HFF-Myc (cell line): Measurements from ENCODE around the gene CSTPP1.
A peak's percentile ranks its signal among the peaks of the same experiment; 100 is the strongest.

Experiments
- DNase-seq: peaks from one replicate; pipeline ENCODE4 v3.0.0-alpha.2; 2011; ENCODE audit warnings: low read depth; ENCODE audit errors: extremely low read depth
- H3K4me3 ChIP-seq: replicated peaks from 2 replicates; pipeline ENCODE4 v1.5.1; 2011; ENCODE audit warnings: low read depth, mild to moderate bottlenecking, control low read depth, low read length
- TF ChIP-seq, protein P1 (sequence below): IDR thresholded peaks from 2 replicates; pipeline ENCODE4 v1.5.1; 2012; ENCODE audit warnings: mild to moderate bottlenecking, low read depth, low read length, control low read depth; ENCODE audit errors: missing control alignments

CSTPP1 gene

DNA sequence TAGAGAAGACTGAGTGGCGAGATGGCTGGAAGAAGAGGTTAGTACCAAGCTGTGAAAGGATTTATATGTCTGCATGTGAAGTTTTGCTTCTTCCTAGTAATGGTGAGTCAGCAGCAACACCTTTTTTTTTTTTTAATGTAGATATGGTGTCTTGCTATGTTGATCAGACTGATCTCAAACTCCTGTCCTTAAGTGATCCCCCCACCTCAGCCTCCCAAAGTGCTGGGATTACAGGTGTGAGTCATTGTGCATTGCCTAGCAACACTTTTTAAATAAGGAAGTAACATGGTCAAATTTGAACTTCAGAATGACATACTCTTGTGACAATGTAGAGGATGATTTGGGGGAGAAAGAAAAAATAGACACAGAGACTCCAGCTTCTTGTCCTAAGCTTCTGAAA lies 6.5 kb upstream of the CSTPP1 start:
- DNase-seq = no peak
- H3K4me3 ChIP-seq = no peak overlapping the region
- TF ChIP-seq, protein P1, sequence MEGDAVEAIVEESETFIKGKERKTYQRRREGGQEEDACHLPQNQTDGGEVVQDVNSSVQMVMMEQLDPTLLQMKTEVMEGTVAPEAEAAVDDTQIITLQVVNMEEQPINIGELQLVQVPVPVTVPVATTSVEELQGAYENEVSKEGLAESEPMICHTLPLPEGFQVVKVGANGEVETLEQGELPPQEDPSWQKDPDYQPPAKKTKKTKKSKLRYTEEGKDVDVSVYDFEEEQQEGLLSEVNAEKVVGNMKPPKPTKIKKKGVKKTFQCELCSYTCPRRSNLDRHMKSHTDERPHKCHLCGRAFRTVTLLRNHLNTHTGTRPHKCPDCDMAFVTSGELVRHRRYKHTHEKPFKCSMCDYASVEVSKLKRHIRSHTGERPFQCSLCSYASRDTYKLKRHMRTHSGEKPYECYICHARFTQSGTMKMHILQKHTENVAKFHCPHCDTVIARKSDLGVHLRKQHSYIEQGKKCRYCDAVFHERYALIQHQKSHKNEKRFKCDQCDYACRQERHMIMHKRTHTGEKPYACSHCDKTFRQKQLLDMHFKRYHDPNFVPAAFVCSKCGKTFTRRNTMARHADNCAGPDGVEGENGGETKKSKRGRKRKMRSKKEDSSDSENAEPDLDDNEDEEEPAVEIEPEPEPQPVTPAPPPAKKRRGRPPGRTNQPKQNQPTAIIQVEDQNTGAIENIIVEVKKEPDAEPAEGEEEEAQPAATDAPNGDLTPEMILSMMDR = no peak

DNA sequence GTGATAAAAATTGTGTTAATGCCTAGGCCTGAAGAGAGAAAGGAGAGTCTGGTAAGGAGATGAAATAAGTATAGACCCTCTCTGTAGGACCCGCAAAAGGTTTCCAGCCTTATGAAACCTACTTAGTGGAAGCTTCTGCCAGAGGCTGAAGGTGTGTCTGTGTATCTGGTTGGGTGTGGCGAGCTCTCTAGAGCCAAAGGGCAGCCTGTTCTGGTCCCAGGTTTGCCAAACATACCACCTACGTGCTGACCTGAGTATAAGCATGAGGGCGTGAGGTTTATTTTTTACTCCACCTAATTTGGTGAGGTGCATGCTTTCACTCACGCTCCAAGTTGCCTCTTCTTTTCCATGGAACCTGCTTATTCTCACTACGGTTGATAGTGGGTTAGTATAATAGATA lies 5.6 kb downstream of the CSTPP1 start:
- TF ChIP-seq, protein P1 = no peak
- no peak overlapping the region for H3K4me3 ChIP-seq
- no peak for DNase-seq

DNA sequence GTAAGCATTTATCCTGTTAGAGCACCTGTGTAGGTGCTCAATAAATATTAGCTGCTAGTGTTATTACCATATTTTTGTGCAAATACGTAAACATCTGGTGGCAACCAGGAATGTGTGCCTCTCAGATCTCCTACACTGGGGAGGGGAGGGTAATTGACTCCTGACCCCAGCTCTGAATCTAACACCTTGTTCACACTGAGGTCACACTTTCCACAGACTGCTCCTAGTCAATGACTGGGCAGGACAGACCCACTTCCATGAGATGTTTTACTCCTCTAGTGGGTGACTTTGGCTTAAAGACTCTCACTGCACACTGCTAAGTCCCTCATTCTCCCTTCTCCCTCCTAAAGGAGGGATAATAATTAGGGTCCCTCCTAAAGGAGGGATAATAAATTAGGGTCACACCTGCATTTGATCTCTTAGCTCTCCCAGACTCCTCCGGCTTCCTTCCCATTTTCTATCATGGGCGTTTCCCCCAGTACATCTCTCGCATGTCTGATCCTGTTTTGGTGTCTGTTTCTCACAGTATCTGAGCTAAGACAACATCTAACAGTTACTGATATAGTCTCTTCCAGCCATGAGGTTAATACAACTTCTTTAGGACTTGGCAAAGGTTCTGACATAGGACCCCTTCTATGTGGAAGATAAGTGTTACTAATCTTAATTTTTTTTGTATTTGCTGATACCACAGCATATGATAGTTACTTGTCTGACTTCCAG lies 8.0 kb downstream of the CSTPP1 start:
- no peak overlapping the region for H3K4me3 ChIP-seq
- DNase-seq = no peak
- TF ChIP-seq, protein P1 = no peak

DNA sequence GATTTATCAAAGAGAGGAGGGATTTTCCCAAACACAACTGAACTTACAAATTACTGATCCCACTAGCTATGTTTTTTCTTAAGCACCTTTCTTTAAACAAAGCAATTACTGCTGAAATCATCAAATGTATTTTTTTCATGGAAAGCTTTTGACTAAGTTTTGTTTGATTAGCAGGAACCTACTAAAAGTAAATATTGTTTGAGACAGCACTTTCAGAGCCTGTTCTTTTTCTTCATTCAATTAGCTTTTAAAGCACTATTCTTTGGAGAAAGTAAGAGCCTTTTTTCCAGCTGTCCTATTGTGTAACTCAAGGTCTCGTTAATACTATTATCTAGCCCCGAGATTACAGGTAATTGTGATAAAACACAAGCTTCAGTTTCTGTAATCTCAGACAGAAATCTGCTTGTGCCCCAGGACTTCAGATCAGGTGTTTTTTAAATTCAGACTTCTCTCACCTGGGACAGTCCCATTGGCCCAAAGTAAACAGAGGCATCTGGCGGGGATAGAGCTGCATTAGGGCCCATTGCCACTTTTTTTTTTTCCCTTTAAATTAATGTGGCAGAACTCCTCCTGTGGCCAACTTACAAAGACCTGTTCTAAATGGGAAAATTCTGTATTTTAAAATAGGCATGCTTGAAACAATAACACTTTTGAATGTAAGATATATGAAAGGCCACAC lies 11.0 kb downstream of the CSTPP1 start:
- no peak overlapping the region for H3K4me3 ChIP-seq
- DNase-seq = no peak
- TF ChIP-seq, protein P1 = no peak

DNA sequence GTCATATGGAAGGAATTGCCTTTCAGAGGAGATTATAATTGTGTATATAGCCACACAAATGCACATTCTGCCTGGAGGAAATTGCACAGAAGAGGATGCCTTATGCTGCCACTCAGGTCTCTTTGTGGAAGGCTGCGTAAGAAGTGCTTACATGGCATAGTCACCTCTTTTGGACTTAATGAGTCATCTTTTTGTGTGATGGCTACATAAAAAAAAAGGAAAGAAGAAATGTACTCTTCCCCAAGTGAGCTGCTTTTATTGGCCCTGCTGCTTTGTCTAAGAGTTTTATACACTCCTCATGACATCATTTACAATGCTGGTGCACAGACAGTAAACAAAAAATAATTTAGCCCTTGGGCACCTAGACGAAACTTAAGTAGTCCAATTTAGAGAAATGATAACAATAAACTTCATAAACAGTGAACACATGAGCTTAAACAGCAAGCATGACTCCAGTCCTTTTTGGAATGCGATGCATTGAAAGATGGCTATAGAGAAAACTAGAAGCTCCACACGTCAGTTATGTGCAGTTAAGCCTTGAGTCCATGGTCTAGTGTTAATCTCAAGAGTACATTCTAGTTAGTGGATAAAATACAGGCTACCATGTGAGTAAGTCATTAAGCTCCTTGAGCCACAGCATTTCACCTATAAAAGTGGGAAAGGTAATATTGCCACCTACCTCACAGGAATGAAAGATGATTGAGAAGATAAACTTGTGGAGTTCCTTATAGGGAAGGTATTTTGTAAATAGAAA lies 12.0 kb downstream of the CSTPP1 start:
- peak; percentile 58 for DNase-seq
- TF ChIP-seq, protein P1 = no peak
- no peak overlapping the region for H3K4me3 ChIP-seq

DNA sequence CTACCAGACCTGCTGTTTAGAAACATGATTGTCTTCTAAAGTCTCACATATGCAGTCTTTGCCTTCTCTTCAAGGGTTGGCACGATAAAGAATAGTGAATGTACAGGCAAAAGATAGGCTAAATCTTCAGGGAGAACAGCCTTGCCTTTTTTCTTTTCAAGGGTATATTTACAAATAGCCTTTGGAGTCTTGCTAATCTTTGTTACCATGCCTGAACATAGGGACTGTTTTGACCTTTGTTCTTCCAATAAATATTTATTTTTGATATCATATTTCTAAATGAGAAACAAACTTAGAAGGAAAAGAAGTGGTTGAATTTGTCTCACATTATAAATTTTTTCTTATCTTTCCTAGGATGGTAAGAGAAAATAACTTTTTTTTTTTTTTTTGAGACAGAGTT lies 12.7 kb downstream of the CSTPP1 start:
- no peak overlapping the region for H3K4me3 ChIP-seq
- no peak for DNase-seq
- TF ChIP-seq, protein P1 = no peak
